Gastroesophageal sphincter (tissue), 3 donors: ENCODE data around the gene SLC22A15.

Experiments used
- CTCF ChIP-seq, 4 experiments: fragments of 200-600 bp in 2 of 4; fragments of 450-650 bp in 2 of 4; sonication (generic) in 1 of 4; IDR thresholded peaks; one replicate each; pipeline ENCODE4 v1.5.1; 2017 to 2019; ENCODE audit warnings: antibody characterized with exemption in 4 of 4, mild to moderate bottlenecking in 2 of 4, moderate library complexity in 2 of 4
- POLR2AphosphoS5 ChIP-seq: sonication (generic); formaldehyde crosslinking; IDR thresholded peaks from one replicate; pipeline ENCODE4 v1.6.1; 2017; ENCODE audit warnings: antibody characterized with exemption

- TF ChIP-seq CTCF (IDR thresholded peaks at IDR 0.05): no peak
- no peak for TF ChIP-seq POLR2AphosphoS5
Observed at GRCh38 chr1:115953180-115953579, 23.1 kb upstream of the SLC22A15 start.
